ENCODE data around the gene PNMA8C.
"Not testable (repeated sequence)": the region's sequence is repeated elsewhere in the genome, so short reads cannot be mapped to it uniquely, and the experiment has no call there.

GRCh38 chr19:46375476-46376067 is 53.2 kb downstream of the PNMA8C start:
- not testable (repeated sequence) for TF ChIP-seq POLR2A (IDR thresholded peaks at IDR 0.05)
- TF ChIP-seq, protein P1, sequence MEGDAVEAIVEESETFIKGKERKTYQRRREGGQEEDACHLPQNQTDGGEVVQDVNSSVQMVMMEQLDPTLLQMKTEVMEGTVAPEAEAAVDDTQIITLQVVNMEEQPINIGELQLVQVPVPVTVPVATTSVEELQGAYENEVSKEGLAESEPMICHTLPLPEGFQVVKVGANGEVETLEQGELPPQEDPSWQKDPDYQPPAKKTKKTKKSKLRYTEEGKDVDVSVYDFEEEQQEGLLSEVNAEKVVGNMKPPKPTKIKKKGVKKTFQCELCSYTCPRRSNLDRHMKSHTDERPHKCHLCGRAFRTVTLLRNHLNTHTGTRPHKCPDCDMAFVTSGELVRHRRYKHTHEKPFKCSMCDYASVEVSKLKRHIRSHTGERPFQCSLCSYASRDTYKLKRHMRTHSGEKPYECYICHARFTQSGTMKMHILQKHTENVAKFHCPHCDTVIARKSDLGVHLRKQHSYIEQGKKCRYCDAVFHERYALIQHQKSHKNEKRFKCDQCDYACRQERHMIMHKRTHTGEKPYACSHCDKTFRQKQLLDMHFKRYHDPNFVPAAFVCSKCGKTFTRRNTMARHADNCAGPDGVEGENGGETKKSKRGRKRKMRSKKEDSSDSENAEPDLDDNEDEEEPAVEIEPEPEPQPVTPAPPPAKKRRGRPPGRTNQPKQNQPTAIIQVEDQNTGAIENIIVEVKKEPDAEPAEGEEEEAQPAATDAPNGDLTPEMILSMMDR (IDR thresholded peaks at IDR 0.05): not testable (repeated sequence)
